Hepatocyte (in vitro differentiated cells): ENCODE measurements around the gene CGB2.

Experiments
- CTCF ChIP-seq: fragments of 200-600 bp; sonication (generic); IDR thresholded peaks from 2 replicates; pipeline ENCODE4 v1.5.1; 2016; ENCODE audit warnings: antibody characterized with exemption, mild to moderate bottlenecking; ENCODE audit not compliant: poor library complexity
- EZH2 ChIP-seq: fragments of 200-600 bp; sonication (generic); IDR thresholded peaks from 2 replicates; pipeline ENCODE4 v1.6.1; 2016; ENCODE audit warnings: antibody characterized with exemption, mild to moderate bottlenecking, borderline replicate concordance
- EZH2phosphoT487 ChIP-seq: fragments of 200-600 bp; sonication (generic); IDR thresholded peaks from one replicate; pipeline ENCODE4 v1.6.1; 2018; ENCODE audit warnings: antibody characterized with exemption, mild to moderate bottlenecking, low read depth, moderate library complexity; ENCODE audit not compliant: unreplicated experiment, severe bottlenecking

- TF ChIP-seq CTCF (no peak), EZH2 (no peak), EZH2phosphoT487 (no peak)
These were observed 35.9 kb downstream of the CGB2 start for GRCh38 chr19:49067554-49067953.
